ENCODE measurements around the gene OSGEPL1.

The OSGEPL1 gene, protein sequence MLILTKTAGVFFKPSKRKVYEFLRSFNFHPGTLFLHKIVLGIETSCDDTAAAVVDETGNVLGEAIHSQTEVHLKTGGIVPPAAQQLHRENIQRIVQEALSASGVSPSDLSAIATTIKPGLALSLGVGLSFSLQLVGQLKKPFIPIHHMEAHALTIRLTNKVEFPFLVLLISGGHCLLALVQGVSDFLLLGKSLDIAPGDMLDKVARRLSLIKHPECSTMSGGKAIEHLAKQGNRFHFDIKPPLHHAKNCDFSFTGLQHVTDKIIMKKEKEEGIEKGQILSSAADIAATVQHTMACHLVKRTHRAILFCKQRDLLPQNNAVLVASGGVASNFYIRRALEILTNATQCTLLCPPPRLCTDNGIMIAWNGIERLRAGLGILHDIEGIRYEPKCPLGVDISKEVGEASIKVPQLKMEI

DNA sequence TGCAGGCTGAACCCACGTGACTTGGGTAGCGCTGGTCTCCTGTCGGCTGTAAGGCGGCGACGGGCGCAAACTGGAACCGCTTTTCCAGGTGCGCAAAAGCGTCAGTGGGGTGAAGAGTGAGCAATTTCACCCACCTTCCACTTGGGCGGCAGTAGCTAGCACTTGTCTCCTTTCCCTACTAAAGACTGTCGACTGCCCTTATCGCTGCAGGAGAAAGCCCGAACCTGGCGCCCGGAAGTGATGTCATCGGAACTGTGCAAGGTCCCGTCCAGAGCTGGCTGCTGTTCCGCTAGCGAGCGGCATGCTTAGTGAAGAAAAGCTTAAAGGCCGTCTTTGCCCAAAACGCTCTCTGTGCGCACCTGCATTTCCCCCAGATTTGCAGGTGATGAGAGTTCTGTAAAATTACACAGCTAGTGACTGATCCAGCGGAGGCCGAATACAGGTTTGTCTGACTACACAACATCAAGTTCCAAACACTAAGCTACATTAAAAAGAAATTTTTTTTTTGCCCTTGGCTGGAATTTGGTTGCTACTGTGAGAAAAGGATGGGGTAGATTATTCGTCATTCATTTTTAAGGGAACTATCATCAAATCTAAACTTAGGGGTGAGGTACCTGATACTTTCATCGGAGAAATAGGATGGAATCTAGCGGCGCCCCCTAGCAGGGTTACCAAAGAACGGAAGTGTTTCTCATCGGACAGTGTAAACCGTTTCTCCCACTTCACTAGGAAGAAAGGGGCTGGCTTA, at the start of gene OSGEPL1:
Gene OSGEPL1, minus strand, starts transcription at position 242 of the 748 bp plus-strand sequence. CDS start 1,152 bp downstream, outside the sequence.
- Mint-ChIP-seq H3K27me3 (no peaks in the 10 kb centered on the region), H3K36me3 (ENCODE audit: low read depth) (peaks cover 30% of the 10 kb centered on the region), H3K4me1 (ENCODE audit: low read depth) (peaks cover 14% of the 10 kb centered on the region), H3K4me3 (peak within 1 kb of the TSS; percentile 92), H3K27ac (peak within 1 kb of the TSS; percentile 94), H3K9me3 (no peaks in the 10 kb centered on the region)

DNA sequence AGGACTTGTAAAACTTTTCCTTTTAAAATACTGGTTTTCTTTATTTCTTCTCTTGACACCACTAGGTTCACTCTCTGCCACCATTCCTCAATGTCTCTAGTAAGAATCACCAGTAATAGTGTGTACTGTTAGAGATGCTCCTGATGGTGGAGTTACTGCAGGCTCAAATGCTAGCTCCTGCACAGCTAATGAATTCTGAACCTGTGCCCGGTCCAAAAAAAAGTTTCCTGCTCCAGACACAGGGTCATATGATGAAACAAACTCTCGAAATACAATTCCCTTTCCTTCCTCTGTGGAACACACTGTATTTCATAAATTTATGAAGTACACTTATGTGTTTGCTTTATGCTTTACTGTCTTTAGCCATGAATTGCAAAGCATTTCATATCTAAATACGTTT, 40.8 kb upstream of the OSGEPL1 start:
- Mint-ChIP-seq H3K27me3 (no peaks in the 10 kb centered on the region), H3K4me1 (ENCODE audit: low read depth) (peaks cover 9% of the 10 kb centered on the region), H3K4me3 (no peak overlapping the region), H3K9me3 (no peaks in the 10 kb centered on the region), H3K27ac (no peak overlapping the region), H3K36me3 (ENCODE audit: low read depth) (peaks cover 59% of the 10 kb centered on the region)

DNA sequence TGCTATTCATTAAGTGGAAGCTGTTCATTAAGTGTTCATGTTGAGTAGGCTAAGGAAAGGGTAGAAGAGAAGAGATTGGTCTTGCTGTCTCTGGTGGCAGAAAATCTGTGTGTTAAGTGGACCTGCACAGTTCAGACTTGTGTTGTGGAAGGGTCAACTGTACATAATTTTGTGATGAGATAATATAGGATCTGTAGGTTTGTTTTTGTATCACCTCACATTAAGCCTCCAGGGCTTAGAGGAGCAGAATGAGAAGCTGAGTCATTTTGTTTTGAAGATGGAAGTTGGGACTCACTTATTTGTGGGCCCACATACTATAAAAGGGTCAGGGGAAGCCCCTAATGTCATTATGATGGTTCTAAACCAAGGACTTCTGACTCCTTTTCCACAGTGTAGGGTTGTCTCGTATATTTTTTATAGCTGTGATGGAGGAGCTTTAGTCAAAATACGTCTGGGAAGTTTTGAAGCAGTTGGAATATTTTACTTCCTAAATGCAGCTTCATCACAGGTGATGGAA, 39.9 kb upstream of the OSGEPL1 start:
- Mint-ChIP-seq H3K4me3 (no peak overlapping the region), H3K27ac (no peak overlapping the region), H3K27me3 (no peaks in the 10 kb centered on the region), H3K4me1 (ENCODE audit: low read depth) (peaks cover 14% of the 10 kb centered on the region), H3K9me3 (no peaks in the 10 kb centered on the region), H3K36me3 (ENCODE audit: low read depth) (peaks cover 63% of the 10 kb centered on the region)

DNA sequence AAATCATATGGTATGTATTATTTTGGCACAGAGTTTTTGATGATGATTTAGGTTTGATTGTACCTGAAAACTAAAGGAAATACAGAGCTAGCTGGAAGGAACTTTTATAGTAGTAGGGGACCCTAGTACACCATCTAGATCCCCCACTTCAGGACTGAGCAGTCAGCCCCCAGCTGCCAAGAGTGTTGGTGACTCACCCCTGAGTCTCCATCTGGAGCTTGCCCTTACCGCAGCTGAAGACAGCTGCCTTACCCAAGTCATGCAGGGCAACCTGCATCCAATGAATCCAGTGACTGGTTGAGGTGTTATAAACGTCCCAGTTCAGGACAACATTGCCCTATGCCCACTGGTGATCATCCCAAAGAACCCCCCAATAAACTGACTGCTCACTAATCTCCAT, 36.9 kb upstream of the OSGEPL1 start:
- Mint-ChIP-seq H3K4me1 (ENCODE audit: low read depth) (peaks cover 14% of the 10 kb centered on the region), H3K36me3 (ENCODE audit: low read depth) (peaks cover 75% of the 10 kb centered on the region), H3K27me3 (no peaks in the 10 kb centered on the region), H3K4me3 (no peak overlapping the region), H3K27ac (no peak overlapping the region), H3K9me3 (no peaks in the 10 kb centered on the region)

DNA sequence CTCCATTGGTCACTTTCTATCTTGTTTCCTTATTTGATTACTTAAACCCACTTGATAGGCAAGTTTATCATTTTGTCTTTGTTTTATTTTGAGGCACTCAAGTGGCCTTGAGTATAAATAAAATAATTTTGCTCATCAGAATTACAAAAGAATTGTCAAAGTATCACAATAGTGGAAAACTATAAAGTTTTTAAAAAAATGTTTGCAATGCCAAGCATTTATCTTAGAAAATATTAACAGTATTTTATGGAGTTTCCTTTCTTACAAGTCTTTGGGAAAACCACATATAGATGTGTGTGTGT, 36.4 kb upstream of the OSGEPL1 start:
- Mint-ChIP-seq H3K4me1 (ENCODE audit: low read depth) (peaks cover 14% of the 10 kb centered on the region), H3K9me3 (no peaks in the 10 kb centered on the region), H3K27ac (no peak overlapping the region), H3K4me3 (no peak overlapping the region), H3K36me3 (ENCODE audit: low read depth) (peaks cover 77% of the 10 kb centered on the region), H3K27me3 (no peaks in the 10 kb centered on the region)

DNA sequence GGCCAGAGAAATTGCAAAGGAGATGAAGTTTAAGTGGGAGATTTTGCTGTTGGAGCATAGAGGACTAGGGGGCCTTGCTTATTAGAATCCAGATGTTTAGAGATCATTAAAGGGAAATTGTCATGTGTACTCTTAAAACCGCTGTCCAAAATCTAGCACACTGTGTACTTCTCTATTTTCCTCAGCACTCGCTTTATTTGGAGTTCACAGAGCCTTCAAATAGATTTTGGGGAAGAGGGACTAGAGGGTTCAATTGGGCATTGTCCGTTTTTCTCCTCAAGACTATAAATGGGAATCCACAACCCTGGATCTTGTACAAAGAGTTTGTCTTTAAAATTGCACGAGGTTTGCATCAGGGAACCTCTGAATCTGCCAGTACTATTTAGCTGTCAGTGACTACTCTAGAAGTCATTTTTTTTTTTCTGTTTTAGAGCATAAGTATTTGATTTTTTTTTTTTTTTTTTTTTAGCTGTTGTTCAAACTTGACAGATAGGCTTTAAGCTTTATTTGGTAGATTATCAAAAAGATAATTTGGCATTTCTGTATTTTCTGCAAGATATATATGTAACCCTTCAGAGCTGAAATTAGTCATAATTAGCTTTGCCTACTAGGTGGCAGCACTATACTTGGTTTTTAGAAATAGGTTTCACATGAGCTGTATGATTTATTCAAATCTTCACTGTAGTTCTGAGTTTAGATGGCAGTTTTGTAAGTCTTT, 35.9 kb upstream of the OSGEPL1 start:
- Mint-ChIP-seq H3K27me3 (no peaks in the 10 kb centered on the region), H3K36me3 (ENCODE audit: low read depth) (peaks cover 75% of the 10 kb centered on the region), H3K9me3 (no peaks in the 10 kb centered on the region), H3K4me3 (no peak overlapping the region), H3K27ac (no peak overlapping the region), H3K4me1 (ENCODE audit: low read depth) (peaks cover 14% of the 10 kb centered on the region)

DNA sequence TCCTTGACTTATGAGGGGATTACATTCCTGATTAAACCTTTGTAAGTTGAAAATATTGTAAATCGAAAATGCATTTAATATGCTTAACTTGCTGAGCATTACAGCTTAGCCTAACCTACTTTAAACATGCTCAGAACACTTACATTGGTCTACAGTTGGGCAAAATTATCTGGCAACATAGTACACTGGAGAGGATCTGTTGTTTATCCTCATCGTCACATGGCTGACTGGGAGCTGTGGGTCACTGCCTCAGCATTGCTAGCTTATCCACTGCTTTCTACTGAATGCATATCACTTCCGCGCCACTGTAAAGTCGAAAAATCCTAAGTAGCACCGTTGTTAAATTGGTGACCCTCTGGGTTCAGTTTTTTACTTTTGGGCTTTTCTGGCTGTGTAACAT, 35.3 kb upstream of the OSGEPL1 start:
- Mint-ChIP-seq H3K4me3 (no peak overlapping the region), H3K4me1 (ENCODE audit: low read depth) (peaks cover 14% of the 10 kb centered on the region), H3K36me3 (ENCODE audit: low read depth) (peaks cover 80% of the 10 kb centered on the region), H3K9me3 (no peaks in the 10 kb centered on the region), H3K27me3 (no peaks in the 10 kb centered on the region), H3K27ac (no peak overlapping the region)

DNA sequence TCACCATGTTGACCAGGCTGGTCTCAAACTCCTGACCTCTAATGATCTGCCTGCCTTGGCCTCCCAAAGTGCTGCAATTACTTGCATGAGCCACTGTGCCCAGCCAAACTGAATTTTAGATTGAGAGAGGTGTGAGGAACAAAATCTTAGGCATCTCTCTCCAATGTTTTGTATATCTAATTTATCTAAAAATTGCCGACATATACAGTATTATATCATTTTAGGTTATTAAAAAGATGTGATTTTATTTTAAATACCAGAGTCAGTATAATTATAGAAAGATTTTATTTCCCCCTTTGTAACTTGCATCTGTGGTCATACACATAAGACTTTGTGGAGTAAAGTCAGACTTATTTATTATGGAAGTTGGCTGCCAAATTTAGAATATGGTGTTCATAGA, 31.7 kb upstream of the OSGEPL1 start:
- H3K36me3 Mint-ChIP-seq (ENCODE audit: low read depth): peaks cover 83% of the 10 kb centered on the region
- no peak overlapping the region for H3K4me3 Mint-ChIP-seq
- H3K9me3 Mint-ChIP-seq: no peaks in the 10 kb centered on the region
- H3K27me3 Mint-ChIP-seq: no peaks in the 10 kb centered on the region
- H3K4me1 Mint-ChIP-seq (ENCODE audit: low read depth): peaks cover 16% of the 10 kb centered on the region
- H3K27ac Mint-ChIP-seq: no peak overlapping the region

DNA sequence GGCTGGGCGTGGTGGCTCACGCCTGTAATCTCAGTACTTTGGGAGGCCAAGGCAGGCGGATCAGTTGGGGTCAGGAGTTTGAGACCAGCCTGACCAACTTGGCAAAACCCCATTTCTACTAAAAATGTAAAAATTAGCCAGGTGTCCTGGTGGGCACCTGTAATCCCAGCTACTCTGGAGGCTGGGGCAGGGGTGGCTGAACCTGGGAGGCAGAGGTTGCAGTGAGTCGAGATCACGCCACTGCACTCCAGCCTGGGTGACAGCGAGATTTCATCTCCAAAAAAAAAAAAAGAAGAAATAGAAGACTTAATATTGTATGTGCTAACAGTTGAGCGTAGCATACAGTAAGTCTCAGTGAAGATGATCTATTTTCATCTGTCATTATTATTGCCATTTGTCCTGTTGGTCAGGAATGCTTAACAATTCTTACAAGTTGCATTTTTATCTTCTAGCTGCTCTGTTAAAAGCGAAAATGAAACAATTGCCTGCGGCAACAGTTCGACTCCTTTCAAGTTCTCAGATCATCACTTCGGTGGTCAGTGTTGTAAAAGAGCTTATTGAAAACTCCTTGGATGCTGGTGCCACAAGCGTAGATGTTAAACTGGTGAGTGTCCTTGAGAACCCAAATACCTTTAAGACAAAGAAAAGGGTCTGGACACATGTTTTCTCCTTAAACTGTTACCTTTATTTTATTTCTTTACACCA, 28.9 kb upstream of the OSGEPL1 start:
- H3K36me3 Mint-ChIP-seq (ENCODE audit: low read depth): peaks cover 71% of the 10 kb centered on the region
- no peak overlapping the region for H3K27ac Mint-ChIP-seq
- H3K27me3 Mint-ChIP-seq: no peaks in the 10 kb centered on the region
- peaks cover 21% of the 10 kb centered on the region for H3K4me1 Mint-ChIP-seq (ENCODE audit: low read depth)
- H3K4me3 Mint-ChIP-seq: peak overlapping the region; percentile 58
- H3K9me3 Mint-ChIP-seq: no peaks in the 10 kb centered on the region

DNA sequence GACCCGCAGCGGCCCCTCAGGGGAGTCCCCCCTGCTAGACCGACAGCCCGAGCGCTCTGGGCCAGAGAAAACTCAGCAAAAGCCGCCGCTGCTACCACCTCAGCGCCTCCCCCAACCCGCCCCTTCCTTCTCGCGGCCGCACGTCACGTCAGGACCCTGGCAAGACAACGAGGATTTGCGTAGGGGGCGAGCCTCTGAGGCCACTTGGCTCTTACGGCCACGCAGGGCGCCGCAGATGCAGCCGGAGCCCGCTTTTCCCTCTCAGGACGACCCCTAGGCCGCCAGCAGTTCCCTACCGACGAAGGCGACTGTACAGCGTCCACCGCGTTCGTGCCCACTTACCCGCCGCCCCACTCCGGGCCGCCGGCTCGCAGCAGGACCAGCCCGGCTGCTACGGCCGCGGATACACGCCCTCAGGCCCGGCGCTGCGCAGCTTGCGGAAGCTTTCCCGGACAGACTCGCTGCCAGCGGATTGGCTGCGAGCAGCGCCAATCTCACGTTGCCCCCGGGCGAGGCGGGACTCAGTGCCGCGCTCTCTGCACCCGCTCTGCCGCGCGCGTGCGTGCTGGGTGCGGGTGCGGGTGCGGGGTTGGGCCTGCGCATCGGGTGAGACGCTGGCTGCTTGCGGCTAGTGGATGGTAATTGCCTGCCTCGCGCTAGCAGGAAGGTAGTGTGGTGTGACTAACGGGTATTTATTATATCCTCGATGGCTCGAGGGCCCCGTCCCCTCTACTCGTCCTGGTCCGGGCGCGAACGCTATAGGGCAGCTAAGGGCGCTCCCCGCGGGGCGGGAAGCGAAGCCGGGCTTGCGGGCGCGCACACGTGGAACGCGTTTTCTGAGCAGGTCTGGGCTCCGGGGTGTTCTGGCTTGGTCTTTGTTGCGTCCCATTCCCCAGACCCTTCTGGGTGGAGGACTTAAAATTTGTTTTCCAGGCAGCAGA, 21.6 kb upstream of the OSGEPL1 start, which contains the start of the genes ORMDL1 and PMS1:
Gene ORMDL1, minus strand, starts transcription at position 413 of the 941 bp plus-strand sequence. CDS start 1,744 bp downstream, outside the sequence.
Gene PMS1, plus strand, starts transcription at position 524 of the 941 bp plus-strand sequence. CDS start 7,360 bp downstream, outside the sequence.
- Mint-ChIP-seq H3K27me3 (no peaks in the 10 kb centered on the region), H3K4me3 (peak within 1 kb of the TSS; percentile 93), H3K9me3 (no peaks in the 10 kb centered on the region), H3K4me1 (ENCODE audit: low read depth) (peaks cover 60% of the 10 kb centered on the region), H3K36me3 (ENCODE audit: low read depth) (peaks cover 59% of the 10 kb centered on the region), H3K27ac (peak within 1 kb of the TSS; percentile 94)

DNA sequence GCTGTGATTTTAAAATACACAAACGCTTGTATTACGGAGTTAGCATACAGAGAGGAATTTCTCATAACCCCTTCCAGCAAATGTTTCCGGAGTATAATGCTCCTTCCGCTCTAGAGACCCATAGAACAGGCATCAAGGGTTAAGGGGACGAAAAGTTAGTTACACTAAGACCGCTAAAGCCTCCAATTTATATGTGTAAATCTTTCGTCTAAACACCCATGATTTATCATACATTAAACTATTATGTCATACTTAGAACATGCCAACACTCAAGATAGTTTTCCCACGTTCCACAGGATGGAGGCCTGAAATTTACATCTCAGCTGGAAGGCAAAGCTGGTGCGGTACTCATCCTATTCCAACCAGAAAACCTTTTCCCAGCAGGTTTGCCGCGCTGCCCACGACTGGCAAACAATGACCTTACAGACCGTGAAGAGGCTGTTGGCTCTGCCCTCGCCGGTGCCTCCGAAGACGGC, 20.9 kb upstream of the OSGEPL1 start:
- Mint-ChIP-seq H3K4me1 (ENCODE audit: low read depth) (peaks cover 66% of the 10 kb centered on the region), H3K27me3 (no peaks in the 10 kb centered on the region), H3K9me3 (no peaks in the 10 kb centered on the region), H3K4me3 (peak overlapping the region; percentile 93), H3K27ac (peak overlapping the region; percentile 90), H3K36me3 (ENCODE audit: low read depth) (peaks cover 65% of the 10 kb centered on the region)

DNA sequence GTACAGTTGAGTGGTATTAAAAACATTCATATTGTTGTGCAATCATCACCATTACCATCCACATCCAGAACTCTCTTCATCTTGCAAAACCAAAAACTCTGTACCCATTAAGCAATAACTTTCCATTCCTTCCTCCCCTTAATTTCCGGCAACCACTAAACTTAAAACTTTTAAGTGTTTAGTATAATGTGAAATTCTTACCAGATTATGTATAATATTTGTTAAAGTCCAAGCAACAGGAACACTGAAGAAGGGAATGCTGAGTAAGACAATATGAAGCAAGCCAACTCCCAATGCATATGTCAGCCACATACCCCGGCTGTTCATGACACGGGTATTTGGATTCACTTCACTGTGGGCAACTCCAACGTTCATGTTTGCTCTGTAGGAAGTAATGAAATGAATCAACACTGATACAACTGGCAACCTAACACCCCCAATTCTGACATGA, 19.7 kb upstream of the OSGEPL1 start:
- H3K4me3 Mint-ChIP-seq: peak overlapping the region; percentile 93
- H3K9me3 Mint-ChIP-seq: no peaks in the 10 kb centered on the region
- H3K36me3 Mint-ChIP-seq (ENCODE audit: low read depth): peaks cover 69% of the 10 kb centered on the region
- peak overlapping the region; percentile 64 for H3K27ac Mint-ChIP-seq
- no peaks in the 10 kb centered on the region for H3K27me3 Mint-ChIP-seq
- H3K4me1 Mint-ChIP-seq (ENCODE audit: low read depth): peaks cover 64% of the 10 kb centered on the region

DNA sequence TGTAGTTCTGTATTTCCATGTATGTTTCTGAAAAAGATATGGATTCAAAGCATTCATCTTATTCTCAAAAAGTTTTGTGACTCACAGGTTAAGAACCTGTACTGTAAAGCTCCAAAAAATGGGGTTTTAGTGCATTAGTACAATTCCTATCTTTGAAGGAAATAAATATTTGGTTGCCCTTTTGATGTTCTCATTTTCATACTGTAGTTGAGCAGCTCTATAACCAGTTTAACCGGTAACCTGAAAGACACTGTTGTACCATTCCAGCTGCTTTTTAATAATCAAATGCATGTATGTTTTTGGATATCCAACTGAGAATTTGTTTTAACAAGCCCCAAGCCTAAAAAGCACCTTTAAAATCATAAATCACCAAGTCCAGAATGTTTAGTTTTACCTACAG, 9.6 kb upstream of the OSGEPL1 start:
- Mint-ChIP-seq H3K36me3 (ENCODE audit: low read depth) (peaks cover 73% of the 10 kb centered on the region), H3K4me1 (ENCODE audit: low read depth) (no peaks in the 10 kb centered on the region), H3K9me3 (no peaks in the 10 kb centered on the region), H3K27me3 (no peaks in the 10 kb centered on the region), H3K4me3 (no peak overlapping the region), H3K27ac (no peak overlapping the region)
